ENCODE measurements around the gene KIF1B.

KIF1B gene

GRCh38 chr1:10267319-10267718, 56.9 kb downstream of the KIF1B start:
- ChIA-PET POLR2A (no interaction called here), CTCF (interaction anchor here (0.9 to 1.9 kb wide), 4 partner anchors 9 to 59 kb away, joined by 3 to 5 read pairs (median 3); no protein-coding TSS in a partner anchor)
- no peak for DNase-seq (ENCODE audit: extremely low spot score)
- no peak for TF ChIP-seq CTCF (IDR thresholded peaks at IDR 0.05; ENCODE audit: control extremely low read depth, extremely low read depth, low read depth, missing control alignments)

- CTCF ChIA-PET = interaction anchor here (0.9 to 2.0 kb wide), 2 partner anchors 9 to 59 kb away, joined by 3 to 5 read pairs; no protein-coding TSS in a partner anchor
- no peak for TF ChIP-seq CTCF (IDR thresholded peaks at IDR 0.05; ENCODE audit: control extremely low read depth, extremely low read depth, low read depth, missing control alignments)
- POLR2A ChIA-PET = no interaction called here
- no peak for DNase-seq (ENCODE audit: extremely low spot score)
These were observed 57.6 kb downstream of the KIF1B start for GRCh38 chr1:10267921-10268320.

GRCh38 chr1:10271090-10271489, 60.7 kb downstream of the KIF1B start:
- ChIA-PET CTCF (interaction anchor here (1.3 to 1.6 kb wide), 2 partner anchors 32 to 46 kb away, joined by 3 read pairs; no protein-coding TSS in a partner anchor), POLR2A (no interaction called here)
- DNase-seq (ENCODE audit: extremely low spot score) = no peak
- no peak for TF ChIP-seq CTCF (IDR thresholded peaks at IDR 0.05; ENCODE audit: control extremely low read depth, extremely low read depth, low read depth, missing control alignments)

GRCh38 chr1:10271869-10272268, 61.5 kb downstream of the KIF1B start:
- CTCF ChIA-PET = interaction anchor here (1.6 kb wide), 1 partner anchor 32 kb away, joined by 3 read pairs; no protein-coding TSS in a partner anchor
- DNase-seq (ENCODE audit: extremely low spot score) = no peak
- POLR2A ChIA-PET = no interaction called here
- TF ChIP-seq CTCF (IDR thresholded peaks at IDR 0.05; ENCODE audit: control extremely low read depth, extremely low read depth, low read depth, missing control alignments) = no peak

GRCh38 chr1:10272274-10272673, 61.9 kb downstream of the KIF1B start:
- ChIA-PET CTCF (no interaction called here), POLR2A (no interaction called here)
- TF ChIP-seq CTCF (IDR thresholded peaks at IDR 0.05; ENCODE audit: control extremely low read depth, extremely low read depth, low read depth, missing control alignments) = no peak
- no peak for DNase-seq (ENCODE audit: extremely low spot score)

- ChIA-PET CTCF (no interaction called here), POLR2A (no interaction called here)
- no peak for DNase-seq (ENCODE audit: extremely low spot score)
- no peak for TF ChIP-seq CTCF (IDR thresholded peaks at IDR 0.05; ENCODE audit: control extremely low read depth, extremely low read depth, low read depth, missing control alignments)
These were observed 68.5 kb downstream of the KIF1B start for GRCh38 chr1:10278880-10279279.
